NB4 (cell line): ENCODE data around the gene AKIRIN2.
"Not testable (repeated sequence)": the region's sequence is repeated elsewhere in the genome, so short reads cannot be mapped to it uniquely, and the experiment has no call there.

Experiments used
- CTCF ChIP-seq: IDR thresholded peaks from one replicate; pipeline ENCODE4 v1.5.1; 2012; ENCODE audit warnings: low read depth, low read length
- MAX ChIP-seq: IDR thresholded peaks from 2 replicates; pipeline ENCODE4 v1.6.1; 2011; ENCODE audit warnings: low read depth, low read length
- POLR2A ChIP-seq: IDR thresholded peaks from 2 replicates; pipeline ENCODE4 v1.6.1; 2011; ENCODE audit warnings: mild to moderate bottlenecking; ENCODE audit not compliant: insufficient read length; ENCODE audit errors: extremely low read depth

GRCh38 chr6:87708581-87709427, 6.8 kb upstream of the AKIRIN2 start:
- not testable (repeated sequence) for TF ChIP-seq CTCF, POLR2A, MAX
